NCI-H2029 (cell line): Measurements from ENCODE around the gene ADCYAP1R1.
"Not testable (repeated sequence)": the region's sequence is repeated elsewhere in the genome, so short reads cannot be mapped to it uniquely, and the experiment has no call there.

Experiments used
- DNase-seq: peaks from one replicate; lab custom pipeline; 2025; lab: John Stamatoyannopoulos, UW

ADCYAP1R1 gene

GRCh38 chr7:31134246-31135188 lies 82.4 kb downstream of the ADCYAP1R1 start:
- peak; percentile 50 for DNase-seq

GRCh38 chr7:31137234-31137633 lies 85.1 kb downstream of the ADCYAP1R1 start:
- no peak for DNase-seq

- no peak for DNase-seq
These were observed 93.2 kb downstream of the ADCYAP1R1 start for GRCh38 chr7:31145339-31145738.

GRCh38 chr7:31146030-31146429 lies 93.9 kb downstream of the ADCYAP1R1 start:
- no peak for DNase-seq

- DNase-seq, result no peak
These were observed 94.4 kb downstream of the ADCYAP1R1 start for GRCh38 chr7:31146538-31146937.

GRCh38 chr7:31151849-31152248 lies 99.7 kb downstream of the ADCYAP1R1 start:
- no peak for DNase-seq

GRCh38 chr7:31153318-31153717 lies 101.2 kb downstream of the ADCYAP1R1 start:
- DNase-seq, result not testable (repeated sequence)

- DNase-seq, result no peak
These were observed 108.8 kb downstream of the ADCYAP1R1 start for GRCh38 chr7:31160941-31161340.
